Measurements from ENCODE around the gene PDE6G. TPM values are rescaled to one million over a fixed set of nuclear protein-coding genes. Genes with fewer than 3 reads are reported as not detected.

PDE6G gene
- total and polyA plus RNA-seq, 2 experiments from 2014 or later, result 5.5 to 9.0 TPM

DNA sequence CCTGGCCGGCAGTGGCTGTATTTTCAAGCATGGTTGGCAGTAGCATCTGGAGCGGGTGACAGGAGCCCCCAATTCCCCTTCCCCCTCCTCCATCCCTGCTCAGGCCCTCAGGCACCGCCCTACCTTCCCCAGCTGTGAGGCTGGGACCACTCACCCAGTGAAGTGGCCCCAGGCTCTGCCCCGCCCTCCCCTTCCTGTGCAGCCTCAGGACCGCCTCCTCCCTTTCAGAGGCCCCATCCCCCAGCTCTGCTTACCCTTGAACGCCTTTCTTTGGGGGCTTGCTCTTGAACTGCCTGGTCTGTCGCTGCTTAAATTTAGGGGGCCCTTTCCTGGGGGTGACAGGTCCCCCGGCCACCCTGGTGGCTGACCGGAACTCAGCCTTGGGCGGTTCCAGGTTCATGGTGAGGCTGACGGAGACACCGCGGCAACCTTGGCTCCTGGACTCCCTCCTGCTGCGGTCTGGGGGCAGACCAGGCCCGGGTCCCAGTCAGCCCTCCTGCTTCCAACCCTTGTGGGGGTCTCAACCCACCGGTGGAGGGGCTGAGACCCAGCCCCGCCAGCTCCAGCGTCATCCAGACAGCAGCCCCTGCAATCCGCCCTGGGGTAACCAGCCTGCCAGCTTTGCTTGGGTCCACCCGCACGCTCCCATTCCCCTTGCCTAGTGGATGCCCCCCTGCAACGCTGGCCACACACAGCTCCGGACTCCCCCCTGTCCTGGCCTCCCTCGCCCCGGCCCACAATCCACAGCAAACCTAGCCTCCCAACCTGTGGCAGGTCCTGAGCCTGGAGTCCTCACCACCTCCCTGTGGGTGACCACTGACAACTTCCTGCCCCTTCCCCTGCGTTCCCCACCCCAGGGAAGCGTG lies 3.2 kb downstream of the PDE6G start:
- 0 out of 2 replicates have a peak, but pooled peaks cover 4% of the 10 kb centered on the region for H3F3A ChIP-seq (replicated peaks; ENCODE audit: low read depth)
- peak overlapping the region; percentile 47 for H3K4me3 ChIP-seq
- peaks cover 16% of the 10 kb centered on the region for H3K4me1 ChIP-seq (ENCODE audit: insufficient read depth)
- Mint-ChIP-seq H3K4me3 (peak overlapping the region; percentile 40; the same call in 2 of the 3 replicates), H3K27ac (0 out of 2 replicates have a peak overlapping the region, but pooled peaks have one; percentile 56), H3K4me1 (peaks cover 8% of the 10 kb centered on the region), H3K9me3 (peaks cover 9% of the 10 kb centered on the region; the same call in 1 of the 3 replicates), H3K36me3 (ENCODE audit: low read depth) (no peaks in the 10 kb centered on the region), H3K27me3 (ENCODE audit: insufficient read depth, low read depth, poor library complexity) (peaks cover 26% of the 10 kb centered on the region)
- TF ChIP-seq POLR2AphosphoS5 (IDR thresholded peaks at IDR 0.05; ENCODE audit: low read depth) (peak; percentile 35; the same call in 1 of the 2 replicates), JUNB (IDR thresholded peaks at IDR 0.05; ENCODE audit: unreplicated experiment) (no peak)
- no peaks in the 10 kb centered on the region for H3K9me2 ChIP-seq (ENCODE audit: insufficient read depth)
- peak overlapping the region; percentile 81 for H3K4me2 ChIP-seq
- peak; percentile 73 for DNase-seq (ENCODE audit: low spot score)
- peak; percentile 70 for ATAC-seq
- H3K27ac ChIP-seq (ENCODE audit: low read depth), result no peak overlapping the region
- H2AFZ ChIP-seq, result peak overlapping the region; percentile 91
- peaks cover 18% of the 10 kb centered on the region for H3K27me3 ChIP-seq (ENCODE audit: insufficient read depth)
- H4K20me1 ChIP-seq (replicated peaks; ENCODE audit: insufficient read depth), result no peaks in the 10 kb centered on the region
- H3K36me3 ChIP-seq (ENCODE audit: insufficient read depth), result no peaks in the 10 kb centered on the region
- H3K79me2 ChIP-seq (replicated peaks; ENCODE audit: insufficient read depth), result no peaks in the 10 kb centered on the region

DNA sequence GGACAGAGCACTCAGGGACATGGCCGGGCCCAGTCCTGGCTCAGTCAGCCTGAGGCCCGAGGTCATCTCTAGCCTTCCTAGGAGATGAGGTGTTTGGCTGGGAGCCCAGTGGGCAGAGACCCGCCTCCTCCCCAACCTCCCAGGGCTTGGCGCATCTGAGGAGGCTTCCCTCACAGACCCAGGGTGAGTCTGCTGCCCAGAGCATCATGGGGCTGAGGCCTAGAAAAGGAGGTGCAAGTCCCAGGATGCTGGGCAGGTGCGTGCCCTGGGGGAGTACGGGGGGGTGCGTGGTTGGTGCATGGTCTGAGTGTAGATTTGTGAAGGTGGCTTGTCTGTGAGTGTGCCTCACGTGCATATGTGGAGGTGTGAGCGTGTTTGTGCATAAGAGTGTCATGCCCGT lies 4.7 kb downstream of the PDE6G start:
- no peak overlapping the region for H3K4me3 Mint-ChIP-seq
- H3K27me3 ChIP-seq (ENCODE audit: insufficient read depth), result peaks cover 32% of the 10 kb centered on the region
- no peak overlapping the region for H3K27ac ChIP-seq (ENCODE audit: low read depth)
- ATAC-seq, result no peak
- no peaks in the 10 kb centered on the region for H3K36me3 Mint-ChIP-seq (ENCODE audit: low read depth)
- no peaks in the 10 kb centered on the region for H3K79me2 ChIP-seq (replicated peaks; ENCODE audit: insufficient read depth)
- H3F3A ChIP-seq (replicated peaks; ENCODE audit: low read depth), result peaks cover 12% of the 10 kb centered on the region; the same call in 1 of the 2 replicates
- H3K27ac Mint-ChIP-seq, result no peak overlapping the region
- H3K4me1 ChIP-seq (ENCODE audit: insufficient read depth), result peaks cover 24% of the 10 kb centered on the region
- H4K20me1 ChIP-seq (replicated peaks; ENCODE audit: insufficient read depth), result no peaks in the 10 kb centered on the region
- H3K9me3 Mint-ChIP-seq, result peaks cover 9% of the 10 kb centered on the region; the same call in 1 of the 3 replicates
- no peak for DNase-seq (ENCODE audit: low spot score)
- no peak overlapping the region for H2AFZ ChIP-seq
- no peaks in the 10 kb centered on the region for H3K9me2 ChIP-seq (ENCODE audit: insufficient read depth)
- H3K36me3 ChIP-seq (ENCODE audit: insufficient read depth), result no peaks in the 10 kb centered on the region
- no peak overlapping the region for H3K4me2 ChIP-seq
- H3K4me1 Mint-ChIP-seq, result peaks cover 14% of the 10 kb centered on the region
- H3K27me3 Mint-ChIP-seq (ENCODE audit: insufficient read depth, low read depth, poor library complexity), result peaks cover 36% of the 10 kb centered on the region
- no peak overlapping the region for H3K4me3 ChIP-seq
- no peak for TF ChIP-seq EZH2phosphoT487 (IDR thresholded peaks at IDR 0.05; ENCODE audit: unreplicated experiment)
- no peak for TF ChIP-seq POLR2AphosphoS5 (IDR thresholded peaks at IDR 0.05; ENCODE audit: low read depth)
- TF ChIP-seq ZNF462 (CRISPR knock-in tag; IDR thresholded peaks at IDR 0.05), result no peak
- no peak for TF ChIP-seq NANOG (IDR thresholded peaks at IDR 0.05; ENCODE audit: borderline replicate concordance)
- no peak for TF ChIP-seq ZNF114 (CRISPR knock-in tag; IDR thresholded peaks at IDR 0.05)
- TF ChIP-seq JUNB (IDR thresholded peaks at IDR 0.05; ENCODE audit: unreplicated experiment), result no peak
- no peak for TF ChIP-seq EZH2 (IDR thresholded peaks at IDR 0.05; ENCODE audit: low read depth, unreplicated experiment)
- TF ChIP-seq CREB1 (CRISPR knock-in tag; IDR thresholded peaks at IDR 0.05; ENCODE audit: low read depth), result no peak
- no peak for TF ChIP-seq ETS1 (IDR thresholded peaks at IDR 0.05)

Data from GM23338 (cell line).